Stimulated activated CD4-positive, alpha-beta T cell treated with anti-CD3 and anti-CD28 coated beads, Interleukin-2, amount 100 ng/mL, for 4 hours (primary cell): Measurements from ENCODE around the gene ZNF678.

Source experiments
- DNase-seq: peaks from one replicate; pipeline ENCODE4 v3.0.0-alpha.2; 2020; ENCODE audit warnings: low read depth

ZNF678 gene

GRCh38 chr1:227563324-227564201, at the start of gene ZNF678:
ZNF678 (plus strand) TSS chr1:227563556; CDS start chr1:227650992, 87,436 bp downstream.
- peak; percentile 82 for DNase-seq

- no peak for DNase-seq
Measured at GRCh38 chr1:227518876-227519275, 44.5 kb upstream of the ZNF678 start.

GRCh38 chr1:227521782-227522181, 41.6 kb upstream of the ZNF678 start:
- DNase-seq: no peak

- no peak for DNase-seq
Measured at GRCh38 chr1:227526524-227526923, 36.8 kb upstream of the ZNF678 start.

DNA sequence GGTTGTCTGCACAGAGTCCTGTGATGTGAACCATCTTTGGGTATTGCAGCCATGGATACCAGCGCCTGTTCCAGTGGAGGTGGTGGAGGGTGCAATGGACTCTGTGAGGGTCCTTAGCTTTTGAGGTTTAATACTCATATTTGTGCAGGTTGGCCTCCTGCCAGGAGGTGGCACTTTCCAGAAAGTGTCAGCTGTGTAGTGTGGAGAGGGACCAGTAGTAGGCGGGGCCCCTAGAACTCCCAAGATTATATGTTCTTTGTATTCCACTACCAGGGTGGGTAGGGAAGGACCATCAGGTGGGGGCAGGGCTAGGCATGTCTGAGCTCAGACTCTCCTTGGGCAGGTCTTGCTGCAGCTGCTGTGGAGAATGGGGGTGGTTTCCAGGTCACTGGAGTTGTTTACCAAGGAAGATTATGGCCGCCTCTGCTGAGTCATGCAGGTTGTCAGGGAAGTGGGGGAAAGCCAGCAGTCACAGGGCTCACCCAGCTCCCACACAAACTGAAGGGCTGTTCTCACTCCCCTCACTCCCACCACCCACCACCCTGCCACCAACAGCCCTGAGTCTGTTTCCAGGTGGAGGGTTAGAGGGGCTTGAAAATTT, 31.2 kb upstream of the ZNF678 start:
- DNase-seq: no peak

DNA sequence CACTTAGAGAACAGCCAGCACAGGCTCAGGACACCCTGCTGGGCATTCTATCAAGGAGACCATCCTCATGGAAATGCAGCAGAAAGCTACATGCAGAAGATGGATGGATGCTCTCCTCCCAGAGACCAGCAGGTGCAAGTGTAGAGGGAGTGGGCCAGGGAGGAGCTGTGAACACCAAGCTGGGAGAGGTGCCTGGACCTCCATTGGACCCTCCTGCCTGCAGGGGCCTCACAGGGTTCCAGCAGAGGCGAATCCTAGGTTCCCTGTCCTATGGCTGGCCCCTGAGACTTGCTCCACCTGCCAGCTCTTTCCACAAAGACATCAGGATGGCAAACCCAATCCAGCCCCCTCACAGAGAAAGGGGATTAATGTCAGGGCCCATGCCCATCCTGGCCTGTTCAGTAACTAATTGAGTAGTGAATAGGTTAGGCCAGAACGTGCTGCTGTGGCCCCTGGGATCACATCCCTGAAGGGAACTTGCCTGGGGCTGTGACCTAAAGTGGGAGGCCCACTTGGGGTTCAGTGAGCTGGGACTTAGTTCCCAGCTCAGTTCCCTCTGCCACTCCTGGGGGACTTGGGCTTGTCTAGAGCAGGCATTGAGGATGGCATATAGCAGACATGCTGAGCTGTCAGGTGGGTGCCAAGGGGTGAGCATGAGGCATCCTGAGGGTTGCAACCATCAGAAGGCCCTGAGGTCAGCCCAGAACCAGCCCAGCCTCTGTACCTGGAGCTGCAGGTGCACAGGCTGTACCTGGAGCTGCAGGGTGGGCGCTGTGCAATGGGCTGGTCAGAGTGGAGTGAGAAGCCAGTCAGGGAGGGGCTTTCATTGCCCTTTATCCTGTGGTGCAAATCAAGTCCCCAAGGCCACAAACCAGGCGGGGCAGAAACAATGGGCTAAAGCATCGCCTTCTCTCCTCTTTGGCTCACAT, 22.9 kb upstream of the ZNF678 start:
- DNase-seq: no peak

DNA sequence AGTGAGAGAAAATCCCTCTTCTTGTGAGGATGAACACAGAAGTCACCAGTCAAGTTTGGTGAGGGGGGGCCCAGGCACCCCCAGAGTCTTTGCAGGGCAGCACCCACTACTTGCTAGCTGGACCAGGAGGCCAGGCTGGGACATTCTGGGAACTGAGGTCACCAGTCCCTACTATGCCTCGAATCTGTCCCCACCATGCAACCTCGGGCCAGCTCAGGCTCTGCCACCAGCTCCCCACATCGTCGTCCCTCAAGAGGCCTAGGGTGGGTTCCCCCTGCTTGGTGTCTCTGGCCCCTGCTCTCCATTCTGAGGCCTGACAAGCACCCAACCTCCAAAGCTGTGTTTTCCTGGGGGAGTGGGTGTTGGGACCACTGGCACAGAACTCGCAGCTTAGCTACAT, 22.2 kb upstream of the ZNF678 start:
- DNase-seq: no peak

- DNase-seq: no peak
Measured at GRCh38 chr1:227541796-227542152, 21.6 kb upstream of the ZNF678 start.

DNA sequence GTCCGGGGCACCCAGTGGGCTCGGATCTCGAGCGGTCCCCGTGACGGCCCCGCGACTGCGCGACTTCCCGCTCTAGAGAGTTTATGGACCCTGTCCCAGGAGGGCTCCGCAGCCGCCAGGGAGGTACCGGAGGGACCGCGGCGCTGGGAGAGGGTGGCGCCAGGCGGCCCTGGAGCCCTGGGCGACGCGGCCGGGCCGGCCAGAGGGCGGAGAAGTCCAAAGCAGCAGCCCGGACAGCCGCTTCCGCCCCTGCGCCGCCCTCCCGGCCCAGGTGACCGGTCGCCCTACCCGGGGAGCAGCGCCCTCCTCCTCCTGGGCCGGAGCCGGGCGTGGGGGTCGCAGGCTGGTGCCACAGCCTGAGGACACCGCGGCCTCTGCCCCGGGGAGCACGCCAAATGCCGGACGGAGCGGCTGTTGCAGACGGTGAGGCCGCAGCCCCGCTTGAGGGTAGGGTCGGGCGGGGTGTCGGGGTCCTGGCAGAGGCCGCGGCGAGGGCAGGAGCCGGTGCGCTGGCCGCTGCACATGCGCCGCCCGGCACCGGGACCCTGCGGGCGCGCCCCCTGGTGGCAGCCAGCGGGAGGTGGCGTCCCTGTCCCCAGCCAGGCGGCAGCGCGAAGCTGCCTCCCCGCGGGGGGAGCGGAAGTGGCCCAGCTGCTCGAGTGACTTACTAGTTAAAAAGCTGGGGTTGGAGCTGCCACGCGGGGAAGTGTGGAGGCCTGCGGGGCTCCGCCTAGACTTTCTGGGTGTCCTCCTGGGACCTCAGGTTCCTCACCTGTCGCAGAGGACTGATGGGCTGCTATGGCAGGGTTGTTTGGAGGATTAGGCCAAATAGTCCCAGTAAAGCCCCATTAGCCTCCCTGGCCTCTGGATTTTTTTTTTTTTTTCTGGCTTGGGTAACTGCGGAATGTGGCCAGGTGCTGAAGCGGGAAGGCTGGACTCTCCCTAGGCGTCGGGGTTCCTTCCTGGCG, 20.9 kb upstream of the ZNF678 start:
- peak; percentile 88 for DNase-seq

GRCh38 chr1:227543283-227544066, 19.9 kb upstream of the ZNF678 start:
- DNase-seq: no peak

- DNase-seq: no peak
Measured at GRCh38 chr1:227544067-227545050, 19.0 kb upstream of the ZNF678 start.

- DNase-seq: no peak
Measured at GRCh38 chr1:227545361-227545760, 18.0 kb upstream of the ZNF678 start.

DNA sequence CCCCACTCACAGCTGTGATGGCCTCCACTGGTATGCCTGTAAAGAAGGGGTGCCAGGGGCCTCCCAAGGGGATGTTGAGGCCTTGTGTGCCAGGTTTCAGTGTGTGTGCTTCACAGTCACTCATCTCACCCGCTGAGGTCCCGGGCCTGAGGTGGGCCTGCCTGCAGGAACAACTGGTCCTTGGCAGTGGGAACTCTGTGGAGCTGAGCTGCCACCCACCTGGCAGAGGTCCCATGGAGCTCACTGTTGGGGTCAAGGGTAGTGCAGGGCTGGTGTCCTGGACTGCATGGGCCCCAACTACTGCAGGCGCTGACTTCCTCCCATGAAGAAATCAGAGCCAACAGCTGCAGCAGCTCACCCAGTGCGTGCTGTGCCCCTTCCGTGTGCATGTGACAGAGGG, 17.3 kb upstream of the ZNF678 start:
- DNase-seq: no peak

DNA sequence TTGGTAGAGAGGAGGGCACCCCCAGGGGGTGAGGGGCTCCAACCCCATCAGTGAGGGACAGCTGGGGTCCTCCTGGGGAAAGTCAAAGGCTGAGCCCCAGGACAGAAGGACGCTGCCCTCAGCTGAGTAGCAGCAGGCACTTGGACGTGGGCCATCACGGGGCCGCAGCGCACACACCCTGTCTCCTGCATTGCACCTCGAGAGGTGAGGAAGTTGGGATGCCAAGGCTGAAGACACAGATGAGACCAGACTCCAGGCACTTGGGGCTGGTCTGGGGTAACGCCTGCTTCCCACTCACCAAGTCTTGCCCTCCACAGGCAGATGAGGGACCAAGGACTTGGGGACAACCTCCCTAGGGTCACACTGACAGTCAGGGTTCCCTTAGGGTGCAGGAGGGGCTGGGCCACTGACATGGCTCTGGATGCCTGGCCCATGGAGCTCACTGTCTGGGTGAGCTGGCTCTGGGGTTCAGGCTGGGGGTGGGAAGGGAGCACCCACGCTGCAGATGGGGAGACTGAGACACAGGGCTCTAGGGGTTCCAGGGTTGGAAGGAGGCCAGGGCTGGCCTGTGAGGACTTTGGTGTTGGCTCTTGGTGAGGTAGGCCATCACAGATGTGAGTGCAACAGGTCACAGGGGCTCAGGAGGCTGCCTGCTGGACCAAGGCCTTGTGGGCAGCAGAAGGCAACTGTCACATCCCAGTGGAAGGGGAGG, 16.6 kb upstream of the ZNF678 start:
- DNase-seq: no peak

DNA sequence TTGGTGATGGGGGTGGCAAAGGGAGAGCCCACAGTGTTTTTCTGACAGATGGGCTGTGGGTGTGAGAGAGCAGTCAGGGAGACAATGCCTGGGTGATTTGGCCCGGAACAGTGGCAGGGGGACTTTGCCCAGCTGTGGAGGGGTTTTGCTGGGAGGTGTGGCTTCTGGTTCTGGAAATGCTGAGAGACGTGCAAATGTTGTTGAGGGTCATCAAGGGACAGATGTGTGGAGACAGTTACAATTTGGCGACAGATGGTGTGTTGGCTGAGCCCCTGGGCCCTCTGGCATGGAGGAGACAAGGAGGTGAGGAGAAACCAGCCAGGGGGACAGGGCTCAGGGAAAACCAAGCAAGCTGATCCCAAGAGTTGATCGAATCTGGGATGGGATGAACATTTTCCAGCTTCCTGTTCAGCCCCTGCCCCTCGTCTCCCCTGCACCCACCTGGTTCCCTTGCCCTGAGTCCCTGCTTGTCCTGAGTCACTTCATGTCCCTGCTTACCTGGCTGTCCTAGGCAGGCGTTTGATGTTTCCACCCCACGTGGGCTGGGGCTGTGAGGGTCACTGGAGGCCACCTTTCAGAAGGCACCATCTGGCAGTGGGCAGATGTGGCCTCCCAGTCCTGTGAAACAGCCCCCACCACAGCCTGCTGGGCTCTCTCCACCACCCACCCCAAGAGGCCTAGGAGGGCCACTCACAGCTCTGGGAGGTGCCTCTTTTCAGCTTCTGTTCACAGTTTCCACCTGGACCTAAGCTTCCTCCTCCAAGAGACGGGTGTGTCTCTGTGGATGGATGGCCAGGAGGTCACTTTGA, 15.8 kb upstream of the ZNF678 start:
- no peak for DNase-seq

- DNase-seq: no peak
Measured at GRCh38 chr1:227548119-227548397, 15.3 kb upstream of the ZNF678 start.

DNA sequence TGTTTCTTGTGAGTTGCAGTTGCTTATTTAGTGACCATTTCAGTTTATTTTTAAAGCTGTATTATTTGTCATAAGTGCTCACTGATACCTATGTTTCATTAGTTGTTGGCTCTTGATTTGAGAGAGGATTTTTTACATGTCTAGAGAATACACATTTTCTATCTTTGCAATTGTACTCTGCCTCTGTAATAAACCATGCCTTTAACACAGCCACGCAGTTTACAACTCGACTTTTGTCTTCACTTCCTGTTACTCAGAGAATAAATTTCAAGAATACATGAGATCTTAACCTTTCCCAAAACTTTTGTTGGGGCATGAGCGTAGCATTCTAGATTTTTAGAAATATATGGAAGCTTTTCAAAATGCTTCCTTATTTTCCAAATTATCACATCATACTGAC, 14.9 kb upstream of the ZNF678 start:
- no peak for DNase-seq

GRCh38 chr1:227549892-227550291, 13.5 kb upstream of the ZNF678 start:
- DNase-seq: no peak
